Right ventricle myocardium superior (tissue), 1 donor: ENCODE results near the gene DMD. TPM values are rescaled to one million over a fixed set of nuclear protein-coding genes. Genes with fewer than 3 reads are reported as not detected.

ENCODE experiments used
- ATAC-seq: fragments of 200-7000 bp; cut with Tn5 transposase; one replicate; pipeline ENCODE4 v1.9.1; 2020; ENCODE audit warnings: mild to moderate bottlenecking; ENCODE audit not compliant: poor library complexity
- DNase-seq: peaks from one replicate; pipeline ENCODE4 v3.0.0-alpha.2; 2020
- intact Hi-C: fragments of 100-400 bp; cut with DNase I; formaldehyde crosslinking; loops from one replicate; pipeline ENCODE4 v1.11.2; 2022
- microRNA-seq: library from miRNA; unstranded; fragments of <30 nt; microRNA quantifications from one replicate; pipeline ENCODE4 v1.2.0, GENCODE V29; 2020
- total RNA-seq: library from RNA; stranded (reverse); fragmentation: NEBNext Ultra II Directional; extraction: Animal tissue kit (Norgen Biotek cat#: 25700); gene quantifications from one replicate; pipeline ENCODE4 v1.2.1, GENCODE V29; 2021
- donor health status: DM: no; HTN: yes; CAD: no; lungs with severe emphysema.

DMD gene
- total RNA-seq, 1 donor from 2014 or later: 135 TPM

DNA sequence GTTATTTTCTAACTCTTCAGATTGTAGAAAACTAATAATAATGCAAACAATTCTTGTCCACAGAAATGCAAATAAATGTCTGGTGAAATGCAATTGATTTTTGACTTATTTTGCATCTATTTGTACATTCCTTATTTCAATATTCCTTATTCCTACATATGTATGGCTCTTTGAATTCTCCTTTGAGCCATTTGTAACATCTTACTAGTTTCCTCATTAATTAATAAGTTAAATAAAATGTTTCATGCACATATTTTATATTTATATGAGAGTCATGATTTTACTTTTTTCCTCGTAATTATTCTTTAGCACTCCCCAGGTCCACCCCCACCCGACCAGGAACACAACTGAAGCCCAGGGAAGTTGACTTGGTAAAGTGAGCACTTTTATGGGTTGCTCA lies 2136.8 kb downstream of the DMD start:
- ATAC-seq: no peak
- intact Hi-C loops: no loop called here
- no peak for DNase-seq

GRCh38 chrX:31071725-31072124 lies 2139.6 kb downstream of the DMD start, which contains the start of gene FTHL17:
FTHL17 (minus strand) TSS chrX:31072041; CDS start chrX:31071953, 88 bp downstream.
- ATAC-seq: no peak

GRCh38 chrX:31071262-31071661 lies 2140.1 kb downstream of the DMD start:
- intact Hi-C loops: no loop called here
- no peak for DNase-seq
- no peak for ATAC-seq

More at GRCh38 chrX:31071725-31072124, 2139.6 kb downstream of the DMD start, which contains the start of gene FTHL17:
- DNase-seq: no peak
- intact Hi-C loops: no loop called here

- no peak for ATAC-seq
These were observed 2141.3 kb downstream of the DMD start for GRCh38 chrX:31070057-31070468.

More at GRCh38 chrX:31070057-31070468, 2141.3 kb downstream of the DMD start:
- DNase-seq: no peak
- intact Hi-C loops: no loop called here

Small RNA genes lying within 50 kb of the gene (microRNA-seq; reads per million reads assigned to microRNA genes)
- 0.97 reads per million for gene MIR3915
- not detected for gene MIR548F5
